ENCODE results near the gene SRPRA. TPM values are rescaled to one million over a fixed set of nuclear protein-coding genes. Genes with fewer than 3 reads are reported as not detected.

SRPRA gene
- total and polyA plus RNA-seq, 12 donors, result 61.5 to 194 (median 107) TPM

DNA sequence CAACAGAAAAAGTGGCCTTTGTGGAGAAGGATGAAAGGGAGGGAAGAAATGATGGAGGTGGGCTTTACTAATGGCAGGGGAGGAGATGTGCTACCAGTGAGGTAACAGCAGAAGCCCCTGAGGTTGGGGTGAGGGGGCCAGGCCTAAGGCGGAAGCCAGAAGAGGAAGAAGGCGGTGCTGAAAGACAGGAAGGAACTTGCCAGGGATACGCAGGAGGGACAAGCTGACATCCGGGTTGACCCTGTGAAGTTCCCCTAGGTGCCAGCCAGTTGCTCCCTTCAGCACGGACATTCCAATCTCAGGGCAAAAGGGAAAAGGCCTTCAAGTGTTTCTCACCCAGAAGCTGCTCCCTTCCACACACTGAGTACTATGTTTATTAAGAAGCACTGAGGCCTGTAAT lies 11.9 kb upstream of the SRPRA start:
- Histone ChIP-seq H3K27me3 (no peaks in the 10 kb centered on the region), H3K4me3 (no peak overlapping the region), H3K36me3 (replicated peaks in 1 of 2) (peaks cover 0 to 13% of the 10 kb centered on the region in 2 donors), H3K4me1 (replicated peaks in 1 of 2) (peaks cover 0 to 35% of the 10 kb centered on the region in 2 donors), H3K9me3 (replicated peaks in 1 of 3) (no peaks in the 10 kb centered on the region), H3K27ac (peak overlapping the region in 1 of 5 donors; percentile 39)
- intact Hi-C loops (cut with DNase I), result no loop called here
- DNase-seq, result peak in 3 of 7 donors; percentile 19 to 57 (median 30)
- WGBS, 4 donors, result 60 to 77% (median 73%) methylated on average over 4 to 5 of the region's 5 CpGs
- no peak for TF ChIP-seq POLR2A (IDR thresholded peaks at IDR 0.05)
- no peak for TF ChIP-seq CTCF (IDR thresholded peaks at IDR 0.05)

GRCh38 chr11:126279191-126279590 lies 10.5 kb upstream of the SRPRA start:
- H3K4me1 ChIP-seq (replicated peaks in 1 of 2), result peaks cover 0 to 22% of the 10 kb centered on the region in 2 donors
- WGBS, 4 donors, result 80 to 87% (median 83%) methylated on average over 8 of the region's 8 CpGs
- H3K9me3 ChIP-seq (replicated peaks in 1 of 3), result no peaks in the 10 kb centered on the region
- no peak overlapping the region for H3K4me3 ChIP-seq
- H3K36me3 ChIP-seq (replicated peaks in 1 of 2), result peaks cover 0 to 21% of the 10 kb centered on the region in 2 donors
- TF ChIP-seq POLR2A (IDR thresholded peaks at IDR 0.05) (no peak), CTCF (IDR thresholded peaks at IDR 0.05) (no peak)
- no peak overlapping the region for H3K27ac ChIP-seq
- DNase-seq, result no peak
- H3K27me3 ChIP-seq, result no peaks in the 10 kb centered on the region
- intact Hi-C loops (cut with DNase I), result no loop called here

GRCh38 chr11:126277780-126278179 lies 9.1 kb upstream of the SRPRA start:
- Histone ChIP-seq H3K27ac (no peak overlapping the region), H3K36me3 (replicated peaks in 1 of 2) (peaks cover 0 to 30% of the 10 kb centered on the region in 2 donors), H3K9me3 (replicated peaks in 1 of 3) (no peaks in the 10 kb centered on the region), H3K4me3 (no peak overlapping the region), H3K27me3 (no peaks in the 10 kb centered on the region), H3K4me1 (replicated peaks in 1 of 2) (peaks cover 0 to 15% of the 10 kb centered on the region in 2 donors)
- TF ChIP-seq CTCF (IDR thresholded peaks at IDR 0.05) (no peak), POLR2A (IDR thresholded peaks at IDR 0.05) (no peak)
- DNase-seq, result no peak
- WGBS, 4 donors, result 90 to 96% (median 90%) methylated on average over 3 to 4 of the region's 4 CpGs
- intact Hi-C loops (cut with DNase I), result no loop called here

DNA sequence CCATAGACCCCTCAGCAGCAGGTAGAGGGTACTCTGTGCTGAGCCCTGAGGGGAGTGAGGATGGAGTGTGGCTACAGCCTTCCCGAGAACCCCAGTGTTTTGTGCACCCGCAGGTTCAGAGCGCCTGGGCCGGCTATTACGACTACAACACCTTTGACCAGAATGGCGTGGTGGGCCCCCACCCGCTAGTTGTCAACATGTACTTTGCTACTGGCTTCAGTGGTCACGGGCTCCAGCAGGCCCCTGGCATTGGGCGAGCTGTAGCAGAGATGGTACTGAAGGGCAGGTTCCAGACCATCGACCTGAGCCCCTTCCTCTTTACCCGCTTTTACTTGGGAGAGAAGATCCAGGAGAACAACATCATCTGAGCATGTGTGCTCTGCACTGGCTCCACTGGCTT lies 8.6 kb upstream of the SRPRA start:
- intact Hi-C loops (cut with DNase I), result no loop called here
- Histone ChIP-seq H3K27ac (no peak overlapping the region), H3K9me3 (replicated peaks in 1 of 3) (no peaks in the 10 kb centered on the region), H3K36me3 (replicated peaks in 1 of 2) (peaks cover 0 to 30% of the 10 kb centered on the region in 2 donors), H3K27me3 (no peaks in the 10 kb centered on the region), H3K4me3 (no peak overlapping the region), H3K4me1 (replicated peaks in 1 of 2) (peaks cover 0 to 12% of the 10 kb centered on the region in 2 donors)
- 95 to 98% (median 97%) methylated on average over 10 to 11 of the region's 11 CpGs for WGBS, 4 donors
- DNase-seq, result no peak
- TF ChIP-seq CTCF (IDR thresholded peaks at IDR 0.05) (no peak), POLR2A (IDR thresholded peaks at IDR 0.05) (no peak)

Measured in adrenal gland (tissue), 12 donors.